Sigmoid colon (tissue), 7 donors: ENCODE measurements around the gene DCTN5. TPM values are rescaled to one million over a fixed set of nuclear protein-coding genes. Genes with fewer than 3 reads are reported as not detected.

Experiments used
- DNase-seq: peaks from one replicate; pipeline ENCODE4 v3.0.0-alpha.2; 2019
- H3K27ac ChIP-seq, 4 donors: fragments of 200-600 bp; sonication (generic); one replicate each; pipeline ENCODE4 v1.5.1; 2016 to 2019; ENCODE audit warnings: mild to moderate bottlenecking in 1 of 4
- H3K27me3 ChIP-seq, 3 donors: fragments of 200-600 bp; sonication (generic); one replicate each; pipeline ENCODE4 v1.5.1; 2019; ENCODE audit warnings: mild to moderate bottlenecking in 1 of 3
- H3K36me3 ChIP-seq, 4 donors: fragments of 200-600 bp; sonication (generic); one replicate each; pipeline ENCODE4 v1.5.1; 2016 to 2019
- H3K4me1 ChIP-seq, 4 donors: fragments of 200-600 bp; sonication (generic); one replicate each; pipeline ENCODE4 v1.5.1; 2017 to 2019
- H3K4me3 ChIP-seq, 4 donors: fragments of 200-600 bp; sonication (generic); one replicate each; pipeline ENCODE4 v1.5.1; 2017 to 2019; ENCODE audit warnings: mild to moderate bottlenecking in 2 of 4, moderate library complexity in 1 of 4
- H3K9me3 ChIP-seq, 4 donors: fragments of 200-600 bp in 3 of 4; sonication (generic) in 3 of 4; one replicate each; pipeline versions ENCODE4 v1.5.1 to v1.6.1; 2013 to 2019
- EP300 ChIP-seq, 4 donors: sonication (generic); formaldehyde crosslinking; IDR thresholded peaks; one replicate each; pipeline ENCODE4 v1.6.1; 2017; ENCODE audit warnings: antibody characterized with exemption in 4 of 4
- POLR2A ChIP-seq, 2 donors: fragments of 450-650 bp; IDR thresholded peaks; one replicate each; pipeline ENCODE4 v1.6.1; 2016; ENCODE audit warnings: antibody characterized with exemption in 2 of 2, mild to moderate bottlenecking in 2 of 2, moderate library complexity in 2 of 2
- POLR2AphosphoS5 ChIP-seq, 4 donors: sonication (generic); formaldehyde crosslinking; IDR thresholded peaks; one replicate each; pipeline ENCODE4 v1.6.1; 2017; ENCODE audit warnings: antibody characterized with exemption in 4 of 4
- WGBS, 2 donors: extraction: QIAGEN DNeasy Blood & Tissue Kit; methylation state at CpG; one replicate each; pipeline ENCODE4 v1.1.7; 2013; 5-methylcytosine and 5-hydroxymethylcytosine counted together
- intact Hi-C: fragments of 100-400 bp; cut with DNase I; formaldehyde crosslinking; loops from one replicate; pipeline ENCODE4 v1.15.1; 2023
- polyA plus RNA-seq, 3 donors: library from polyadenylated mRNA; stranded (reverse); fragments of 200-250 nt; gene quantifications; one replicate each; pipeline ENCODE4 v1.2.3, GENCODE V29; 2013
- total RNA-seq, 4 donors: library from RNA; depleted of rRNA; stranded (reverse); fragments of >200 nt; gene quantifications; one replicate each; pipeline ENCODE4 v1.1.0, GENCODE V29; 2016
- TF ChIP-seq, protein P1 (sequence below), 4 experiments: fragments of 450-650 bp in 3 of 4; fragments of 200-600 bp in 1 of 4; IDR thresholded peaks; one replicate each; pipeline ENCODE4 v1.5.1; 2016 to 2019; ENCODE audit warnings: antibody characterized with exemption in 4 of 4, mild to moderate bottlenecking in 3 of 4, moderate library complexity in 2 of 4
- donor health status: healthy with polysubstance abuse.
- donor health status: Bipolar disorder and iron deficiency.
- donor health status: healthy.

DCTN5 gene
- total and polyA plus RNA-seq, 7 donors: 13.2 to 41.4 (median 30.1) TPM

DNA sequence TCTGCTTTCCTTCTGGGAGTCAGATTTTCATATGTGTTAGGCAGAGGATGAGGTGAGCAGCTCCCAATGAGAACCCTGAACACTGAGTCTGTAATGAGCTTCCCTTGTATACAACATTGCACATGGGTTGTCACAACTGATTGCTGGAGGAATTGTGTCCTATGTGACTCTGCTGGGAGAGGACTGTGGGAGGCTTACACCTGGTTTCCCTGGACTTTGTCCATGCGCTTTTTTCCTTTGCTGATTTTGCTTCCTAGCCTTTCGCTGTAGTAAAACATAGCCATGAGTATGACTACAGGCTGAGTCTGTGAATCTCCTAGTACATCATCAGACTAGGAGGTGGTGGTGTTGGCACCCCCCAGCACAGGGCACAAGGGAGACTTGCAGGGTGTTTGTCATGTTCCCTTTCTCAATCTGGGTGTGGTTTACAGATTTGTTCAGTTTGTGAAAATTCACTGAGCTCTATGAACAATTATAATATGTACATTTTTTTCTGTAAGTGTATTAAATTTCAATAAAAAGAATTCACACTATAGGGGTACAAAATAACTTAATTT lies 35.7 kb downstream of the DCTN5 start:
- TF ChIP-seq, protein P1, sequence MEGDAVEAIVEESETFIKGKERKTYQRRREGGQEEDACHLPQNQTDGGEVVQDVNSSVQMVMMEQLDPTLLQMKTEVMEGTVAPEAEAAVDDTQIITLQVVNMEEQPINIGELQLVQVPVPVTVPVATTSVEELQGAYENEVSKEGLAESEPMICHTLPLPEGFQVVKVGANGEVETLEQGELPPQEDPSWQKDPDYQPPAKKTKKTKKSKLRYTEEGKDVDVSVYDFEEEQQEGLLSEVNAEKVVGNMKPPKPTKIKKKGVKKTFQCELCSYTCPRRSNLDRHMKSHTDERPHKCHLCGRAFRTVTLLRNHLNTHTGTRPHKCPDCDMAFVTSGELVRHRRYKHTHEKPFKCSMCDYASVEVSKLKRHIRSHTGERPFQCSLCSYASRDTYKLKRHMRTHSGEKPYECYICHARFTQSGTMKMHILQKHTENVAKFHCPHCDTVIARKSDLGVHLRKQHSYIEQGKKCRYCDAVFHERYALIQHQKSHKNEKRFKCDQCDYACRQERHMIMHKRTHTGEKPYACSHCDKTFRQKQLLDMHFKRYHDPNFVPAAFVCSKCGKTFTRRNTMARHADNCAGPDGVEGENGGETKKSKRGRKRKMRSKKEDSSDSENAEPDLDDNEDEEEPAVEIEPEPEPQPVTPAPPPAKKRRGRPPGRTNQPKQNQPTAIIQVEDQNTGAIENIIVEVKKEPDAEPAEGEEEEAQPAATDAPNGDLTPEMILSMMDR (IDR thresholded peaks at IDR 0.05): no peak
- TF ChIP-seq EP300 (IDR thresholded peaks at IDR 0.05): no peak
- TF ChIP-seq POLR2AphosphoS5 (IDR thresholded peaks at IDR 0.05): no peak
- TF ChIP-seq POLR2A (IDR thresholded peaks at IDR 0.05): no peak
- DNase-seq: no peak
- WGBS, 2 donors: 18 to 59% methylated on average over 2 of the region's 2 CpGs
- peaks cover 0 to 30% (median 2%) of the 10 kb centered on the region in 4 donors for H3K36me3 ChIP-seq
- H3K4me3 ChIP-seq: no peak overlapping the region
- intact Hi-C loops: no loop called here
- no peaks in the 10 kb centered on the region for H3K27me3 ChIP-seq
- no peak overlapping the region for H3K27ac ChIP-seq
- peaks cover 0 to 19% (median 16%) of the 10 kb centered on the region in 4 donors for H3K4me1 ChIP-seq
- H3K9me3 ChIP-seq: no peaks in the 10 kb centered on the region

DNA sequence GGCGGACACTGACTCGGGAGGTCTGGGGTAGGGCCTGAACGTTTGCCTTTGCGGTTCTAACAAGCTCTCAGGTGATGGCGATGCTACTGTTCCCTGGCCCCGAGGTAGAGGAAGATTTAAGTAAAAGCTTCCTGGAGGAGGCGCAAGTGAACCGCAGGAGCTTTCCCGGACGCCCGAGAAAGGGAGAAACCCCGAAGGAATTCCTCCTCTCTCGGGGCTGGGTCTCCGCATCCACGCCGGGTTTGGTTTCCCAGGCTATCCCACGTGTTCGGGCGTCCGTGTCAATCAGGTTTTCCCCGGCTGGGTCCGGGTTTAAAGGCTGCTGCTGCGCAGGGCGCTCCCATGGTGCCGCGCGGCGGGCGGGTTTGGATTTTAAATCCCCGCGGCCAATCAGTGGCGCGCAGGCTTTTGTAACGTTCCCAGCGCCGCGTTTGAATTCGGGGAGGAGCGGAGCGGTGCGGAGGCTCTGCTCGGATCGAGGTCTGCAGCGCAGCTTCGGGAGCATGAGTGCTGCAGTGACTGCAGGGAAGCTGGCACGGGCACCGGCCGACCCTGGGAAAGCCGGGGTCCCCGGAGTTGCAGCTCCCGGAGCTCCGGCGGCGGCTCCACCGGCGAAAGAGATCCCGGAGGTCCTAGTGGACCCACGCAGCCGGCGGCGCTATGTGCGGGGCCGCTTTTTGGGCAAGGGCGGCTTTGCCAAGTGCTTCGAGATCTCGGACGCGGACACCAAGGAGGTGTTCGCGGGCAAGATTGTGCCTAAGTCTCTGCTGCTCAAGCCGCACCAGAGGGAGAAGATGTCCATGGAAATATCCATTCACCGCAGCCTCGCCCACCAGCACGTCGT lies 37.4 kb downstream of the DCTN5 start, which contains the start of gene PLK1:
Gene PLK1 (plus strand): TSS at position 460 of the 844 bp plus-strand sequence. CDS start 44 bp downstream, at position 504.
- intact Hi-C loops: no loop called here
- Histone ChIP-seq H3K4me1 (peaks cover 0 to 19% (median 16%) of the 10 kb centered on the region in 4 donors), H3K9me3 (no peaks in the 10 kb centered on the region), H3K27me3 (no peaks in the 10 kb centered on the region), H3K36me3 (peaks cover 0 to 29% (median 3%) of the 10 kb centered on the region in 4 donors), H3K27ac (peak within 1 kb of the TSS in 1 of 4 donors; percentile 13), H3K4me3 (peak within 1 kb of the TSS; percentile 29 to 58 (median 52))
- TF ChIP-seq EP300 (IDR thresholded peaks at IDR 0.05) (no peak), POLR2A (IDR thresholded peaks at IDR 0.05) (no peak), POLR2AphosphoS5 (IDR thresholded peaks at IDR 0.05) (peak in 1 of 4 donors; percentile 38)
- TF ChIP-seq, protein P1 (IDR thresholded peaks at IDR 0.05): peak in 2 of 4 experiments; percentile 8 to 20
- 1% methylated on average over 75 of the region's 75 CpGs for WGBS, 2 donors
- DNase-seq: peak; percentile 79

DNA sequence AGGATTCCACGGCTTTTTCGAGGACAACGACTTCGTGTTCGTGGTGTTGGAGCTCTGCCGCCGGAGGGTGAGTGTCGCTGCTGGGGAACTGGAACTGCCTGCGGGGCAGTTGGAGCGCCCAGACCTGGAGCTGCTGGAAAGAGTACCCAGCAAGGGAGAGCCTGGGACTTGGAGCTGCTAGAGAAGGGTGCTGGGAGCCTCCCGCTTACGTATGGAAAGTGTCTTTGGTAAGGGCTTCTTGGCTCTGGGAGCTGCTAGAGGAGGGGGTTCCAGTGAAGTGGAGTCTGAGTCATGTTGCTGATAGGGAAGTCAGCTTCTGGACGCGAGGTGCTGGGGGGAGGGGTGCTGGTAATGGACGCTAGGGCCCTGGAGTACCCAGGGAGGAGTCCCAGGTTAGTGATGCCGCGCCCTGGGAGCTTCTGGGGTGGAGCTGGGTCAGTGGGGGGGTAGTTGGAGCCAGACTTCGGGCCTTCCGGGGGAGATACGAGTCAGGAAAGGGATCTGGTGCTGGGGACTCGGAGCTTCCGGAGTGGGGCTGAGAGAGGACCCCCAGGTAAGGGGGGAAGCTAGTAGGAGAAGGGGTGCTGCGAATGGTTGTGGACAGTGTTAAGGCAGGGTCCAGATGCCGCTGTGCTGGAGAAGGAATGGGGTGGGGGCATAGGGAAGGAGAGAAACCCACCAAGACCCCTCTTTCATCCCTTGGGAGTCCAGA lies 38.2 kb downstream of the DCTN5 start:
- Histone ChIP-seq H3K9me3 (no peaks in the 10 kb centered on the region), H3K27ac (no peak overlapping the region), H3K36me3 (peaks cover 0 to 29% (median 5%) of the 10 kb centered on the region in 4 donors), H3K27me3 (no peaks in the 10 kb centered on the region), H3K4me1 (peaks cover 0 to 19% (median 16%) of the 10 kb centered on the region in 4 donors), H3K4me3 (peak overlapping the region in 3 of 4 donors; percentile 48 to 58 (median 55))
- intact Hi-C loops: no loop called here
- WGBS, 2 donors: 8 to 10% methylated on average over 24 of the region's 24 CpGs
- no peak for DNase-seq
- TF ChIP-seq POLR2A (IDR thresholded peaks at IDR 0.05) (no peak), EP300 (IDR thresholded peaks at IDR 0.05) (no peak), POLR2AphosphoS5 (IDR thresholded peaks at IDR 0.05) (no peak)

DNA sequence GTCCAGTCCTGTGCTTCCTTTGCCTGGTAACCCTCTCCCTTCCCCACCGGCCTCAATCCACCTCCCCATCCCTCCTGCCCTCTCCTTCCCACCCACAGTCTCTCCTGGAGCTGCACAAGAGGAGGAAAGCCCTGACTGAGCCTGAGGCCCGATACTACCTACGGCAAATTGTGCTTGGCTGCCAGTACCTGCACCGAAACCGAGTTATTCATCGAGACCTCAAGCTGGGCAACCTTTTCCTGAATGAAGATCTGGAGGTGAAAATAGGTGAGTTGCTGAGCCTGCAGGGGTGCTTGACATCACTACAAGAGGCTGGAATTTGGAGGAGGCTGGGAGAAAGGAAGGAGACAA lies 38.7 kb downstream of the DCTN5 start:
- intact Hi-C loops: no loop called here
- Histone ChIP-seq H3K27ac (no peak overlapping the region), H3K9me3 (no peaks in the 10 kb centered on the region), H3K36me3 (peaks cover 0 to 23% (median 5%) of the 10 kb centered on the region in 4 donors), H3K27me3 (no peaks in the 10 kb centered on the region), H3K4me1 (peaks cover 0 to 19% (median 16%) of the 10 kb centered on the region in 4 donors), H3K4me3 (no peak overlapping the region)
- 55 to 57% methylated on average over 6 of the region's 6 CpGs for WGBS, 2 donors
- DNase-seq: no peak
- no peak for TF ChIP-seq EP300 (IDR thresholded peaks at IDR 0.05)
- TF ChIP-seq POLR2A (IDR thresholded peaks at IDR 0.05): no peak
- no peak for TF ChIP-seq POLR2AphosphoS5 (IDR thresholded peaks at IDR 0.05)
- TF ChIP-seq, protein P1 (IDR thresholded peaks at IDR 0.05): no peak
